ENCODE data around the gene KRTAP10-4.

KRTAP10-4 gene

GRCh38 chr21:44558695-44559094, 14.8 kb upstream of the KRTAP10-4 start, which contains the start of gene KRTAP10-3:
Gene KRTAP10-3 (minus strand): TSS chr21:44558795. CDS start chr21:44558715, 80 bp downstream.
- TF ChIP-seq GATA2 (IDR thresholded peaks at IDR 0.05; ENCODE audit: low read depth, low read length), result no peak
- TF ChIP-seq GATA3 (IDR thresholded peaks at IDR 0.05; ENCODE audit: low read depth, low read length), result no peak

GRCh38 chr21:44564099-44564498, 9.4 kb upstream of the KRTAP10-4 start:
- no peak for TF ChIP-seq GATA2 (IDR thresholded peaks at IDR 0.05; ENCODE audit: low read depth, low read length)
- TF ChIP-seq GATA3 (IDR thresholded peaks at IDR 0.05; ENCODE audit: low read depth, low read length), result no peak

- no peak for TF ChIP-seq GATA3 (IDR thresholded peaks at IDR 0.05; ENCODE audit: low read depth, low read length)
- no peak for TF ChIP-seq GATA2 (IDR thresholded peaks at IDR 0.05; ENCODE audit: low read depth, low read length)
Measured at GRCh38 chr21:44564886-44565598, 8.5 kb upstream of the KRTAP10-4 start.

- TF ChIP-seq GATA2 (IDR thresholded peaks at IDR 0.05; ENCODE audit: low read depth, low read length), result no peak
Measured at GRCh38 chr21:44566403-44566802, 7.1 kb upstream of the KRTAP10-4 start.

GRCh38 chr21:44567481-44568171, 5.9 kb upstream of the KRTAP10-4 start:
- TF ChIP-seq GATA3 (IDR thresholded peaks at IDR 0.05; ENCODE audit: low read depth, low read length), result no peak
- TF ChIP-seq GATA2 (IDR thresholded peaks at IDR 0.05; ENCODE audit: low read depth, low read length), result no peak

- TF ChIP-seq GATA2 (IDR thresholded peaks at IDR 0.05; ENCODE audit: low read depth, low read length), result no peak
- TF ChIP-seq GATA3 (IDR thresholded peaks at IDR 0.05; ENCODE audit: low read depth, low read length), result no peak
Measured at GRCh38 chr21:44568261-44568660, 5.3 kb upstream of the KRTAP10-4 start.

- no peak for TF ChIP-seq GATA2 (IDR thresholded peaks at IDR 0.05; ENCODE audit: low read depth, low read length)
- no peak for TF ChIP-seq GATA3 (IDR thresholded peaks at IDR 0.05; ENCODE audit: low read depth, low read length)
Measured at GRCh38 chr21:44568667-44569556, 4.6 kb upstream of the KRTAP10-4 start.

- no peak for TF ChIP-seq GATA2 (IDR thresholded peaks at IDR 0.05; ENCODE audit: low read depth, low read length)
- TF ChIP-seq GATA3 (IDR thresholded peaks at IDR 0.05; ENCODE audit: low read depth, low read length), result no peak
Measured at GRCh38 chr21:44569861-44570517, 3.5 kb upstream of the KRTAP10-4 start.

- no peak for TF ChIP-seq GATA3 (IDR thresholded peaks at IDR 0.05; ENCODE audit: low read depth, low read length)
- TF ChIP-seq GATA2 (IDR thresholded peaks at IDR 0.05; ENCODE audit: low read depth, low read length), result no peak
Measured at GRCh38 chr21:44571296-44571695, 2.2 kb upstream of the KRTAP10-4 start.

GRCh38 chr21:44571844-44572782, 1.4 kb upstream of the KRTAP10-4 start:
- TF ChIP-seq GATA2 (IDR thresholded peaks at IDR 0.05; ENCODE audit: low read depth, low read length) (no peak), GATA3 (IDR thresholded peaks at IDR 0.05; ENCODE audit: low read depth, low read length) (no peak)

GRCh38 chr21:44572959-44573583, 458 bp upstream of the KRTAP10-4 start:
- no peak for TF ChIP-seq GATA3 (IDR thresholded peaks at IDR 0.05; ENCODE audit: low read depth, low read length)
- TF ChIP-seq GATA2 (IDR thresholded peaks at IDR 0.05; ENCODE audit: low read depth, low read length), result no peak

Measured in SH-SY5Y (cell line).